ENCODE measurements around the gene NSRP1.
"Not testable (repeated sequence)": the region's sequence is repeated elsewhere in the genome, so short reads cannot be mapped to it uniquely, and the experiment has no call there.

NSRP1 gene

GRCh38 chr17:30191072-30191471 lies 74.5 kb downstream of the NSRP1 start:
- DNase-seq, result no peak

- DNase-seq, result no peak
Measured at GRCh38 chr17:30196504-30196903, 79.9 kb downstream of the NSRP1 start.

- no peak for DNase-seq
Measured at GRCh38 chr17:30197416-30197815, 80.8 kb downstream of the NSRP1 start.

- no peak for DNase-seq
Measured at GRCh38 chr17:30199600-30199999, 83.0 kb downstream of the NSRP1 start.

- DNase-seq, result peak; percentile 16
Measured at GRCh38 chr17:30200106-30200505, 83.5 kb downstream of the NSRP1 start.

- DNase-seq, result not testable (repeated sequence)
Measured at GRCh38 chr17:30200656-30201055, 84.0 kb downstream of the NSRP1 start.

- no peak for DNase-seq
Measured at GRCh38 chr17:30203471-30203981, 86.9 kb downstream of the NSRP1 start.

GRCh38 chr17:30207655-30208054 lies 91.0 kb downstream of the NSRP1 start:
- DNase-seq, result no peak

- DNase-seq, result no peak
Measured at GRCh38 chr17:30208214-30208613, 91.6 kb downstream of the NSRP1 start.

- no peak for DNase-seq
Measured at GRCh38 chr17:30209930-30210329, 93.3 kb downstream of the NSRP1 start.

GRCh38 chr17:30210366-30210765 lies 93.8 kb downstream of the NSRP1 start:
- DNase-seq, result no peak

GRCh38 chr17:30210901-30211300 lies 94.3 kb downstream of the NSRP1 start:
- no peak for DNase-seq

GRCh38 chr17:30211371-30211770 lies 94.8 kb downstream of the NSRP1 start:
- DNase-seq, result no peak

- DNase-seq, result no peak
Measured at GRCh38 chr17:30212750-30213149, 96.1 kb downstream of the NSRP1 start.

GRCh38 chr17:30217054-30217453 lies 100.4 kb downstream of the NSRP1 start:
- DNase-seq, result no peak

- no peak for DNase-seq
Measured at GRCh38 chr17:30217746-30218245, 101.2 kb downstream of the NSRP1 start.

- DNase-seq, result no peak
Measured at GRCh38 chr17:30218799-30219198, 102.2 kb downstream of the NSRP1 start.

GRCh38 chr17:30219315-30219714 lies 102.7 kb downstream of the NSRP1 start:
- no peak for DNase-seq

GRCh38 chr17:30219833-30220232 lies 103.2 kb downstream of the NSRP1 start:
- DNase-seq, result no peak

- DNase-seq, result no peak
Measured at GRCh38 chr17:30220414-30220813, 103.8 kb downstream of the NSRP1 start.

GRCh38 chr17:30221346-30221745 lies 104.7 kb downstream of the NSRP1 start:
- DNase-seq, result no peak

- no peak for DNase-seq
Measured at GRCh38 chr17:30222251-30222650, 105.6 kb downstream of the NSRP1 start.

- no peak for DNase-seq
Measured at GRCh38 chr17:30222721-30223175, 106.1 kb downstream of the NSRP1 start.

GRCh38 chr17:30224419-30224960 lies 107.9 kb downstream of the NSRP1 start:
- peak; percentile 57 for DNase-seq

GRCh38 chr17:30225112-30225511 lies 108.5 kb downstream of the NSRP1 start:
- peak; percentile 14 for DNase-seq

Data from NCI-H69 (cell line).